ENCODE data around the gene GALNT9. TPM values are rescaled to one million over a fixed set of nuclear protein-coding genes. Genes with fewer than 3 reads are reported as not detected.
"Not testable (repeated sequence)": the region's sequence is repeated elsewhere in the genome, so short reads cannot be mapped to it uniquely, and the experiment has no call there.

Gene GALNT9
- total and polyA plus RNA-seq, 8 donors = 0.15 to 3.1 (median 0.19) TPM; not detected in 5

GRCh38 chr12:132152411-132152821 is 177.0 kb downstream of the GALNT9 start:
- 75 to 88% (median 87%) methylated on average over 6 to 9 of the region's 9 CpGs for WGBS, 5 donors
- Histone ChIP-seq H3K36me3 (peaks cover 13 to 57% (median 44%) of the 10 kb centered on the region in 4 donors), H3K4me1 (peaks cover 0 to 11% (median 10%) of the 10 kb centered on the region in 4 donors), H3K27me3 (no peaks in the 10 kb centered on the region), H3K27ac (no peak overlapping the region), H3K9me3 (no peaks in the 10 kb centered on the region), H3K4me3 (no peak overlapping the region)
- no peak for TF ChIP-seq EP300 (IDR thresholded peaks at IDR 0.05)
- TF ChIP-seq POLR2AphosphoS5 (IDR thresholded peaks at IDR 0.05) = no peak
- no peak for TF ChIP-seq POLR2A (IDR thresholded peaks at IDR 0.05)
- no peak for TF ChIP-seq CTCF (IDR thresholded peaks at IDR 0.05)
- intact Hi-C loops (cut with DNase I; ENCODE audit: low total_unique reads) = loop anchor here (5.0 kb wide), 1 partner anchor 65 kb away; no protein-coding TSS in a partner anchor
- no peak for DNase-seq

- intact Hi-C loops (cut with DNase I; ENCODE audit: low total_unique reads) = loop anchor here (5.0 kb wide), 1 partner anchor 65 kb away; no protein-coding TSS in a partner anchor
- DNase-seq = no peak
- Histone ChIP-seq H3K27me3 (no peaks in the 10 kb centered on the region), H3K27ac (no peak overlapping the region), H3K36me3 (peaks cover 13 to 57% (median 44%) of the 10 kb centered on the region in 4 donors), H3K9me3 (no peaks in the 10 kb centered on the region), H3K4me1 (peaks cover 0 to 14% (median 10%) of the 10 kb centered on the region in 4 donors), H3K4me3 (no peak overlapping the region)
- TF ChIP-seq CTCF (IDR thresholded peaks at IDR 0.05) (no peak), POLR2A (IDR thresholded peaks at IDR 0.05) (no peak)
- 88 to 93% (median 91%) methylated on average over 5 to 32 of the region's 32 CpGs for WGBS, 5 donors
Observed at GRCh38 chr12:132151766-132152410, 177.5 kb downstream of the GALNT9 start.

DNA sequence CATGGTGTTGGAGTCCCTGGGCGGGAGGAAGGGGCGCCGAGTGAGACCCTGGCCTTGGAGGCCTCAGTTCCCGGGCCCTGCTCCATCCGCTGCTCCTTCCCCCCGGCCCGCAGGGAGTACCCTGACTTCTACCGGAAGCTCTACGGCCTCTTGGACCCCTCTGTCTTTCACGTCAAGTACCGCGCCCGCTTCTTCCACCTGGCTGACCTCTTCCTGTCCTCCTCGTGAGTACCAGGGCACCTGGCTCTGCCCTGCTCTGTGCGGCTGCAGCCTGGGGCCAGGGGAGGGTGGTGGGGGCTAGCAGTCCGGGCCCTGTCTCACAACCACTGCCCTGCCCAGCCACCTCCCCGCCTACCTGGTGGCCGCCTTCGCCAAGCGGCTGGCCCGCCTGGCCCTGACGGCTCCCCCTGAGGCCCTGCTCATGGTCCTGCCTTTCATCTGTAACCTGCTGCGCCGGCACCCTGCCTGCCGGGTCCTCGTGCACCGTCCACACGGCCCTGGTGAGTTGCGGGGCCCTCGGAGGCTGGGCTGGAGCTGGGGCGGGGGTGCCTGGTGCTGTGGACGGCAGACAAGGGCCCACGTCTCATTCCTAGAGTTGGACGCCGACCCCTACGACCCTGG is 178.1 kb downstream of the GALNT9 start:
- Histone ChIP-seq H3K4me1 (peaks cover 0 to 20% (median 13%) of the 10 kb centered on the region in 4 donors), H3K27ac (no peak overlapping the region), H3K4me3 (no peak overlapping the region), H3K36me3 (peaks cover 13 to 58% (median 46%) of the 10 kb centered on the region in 4 donors), H3K27me3 (no peaks in the 10 kb centered on the region), H3K9me3 (no peaks in the 10 kb centered on the region)
- TF ChIP-seq POLR2A (IDR thresholded peaks at IDR 0.05) (no peak), CTCF (IDR thresholded peaks at IDR 0.05) (no peak), EP300 (IDR thresholded peaks at IDR 0.05) (no peak), POLR2AphosphoS5 (IDR thresholded peaks at IDR 0.05) (no peak)
- no peak for DNase-seq
- 92 to 95% (median 93%) methylated on average over 29 to 36 of the region's 36 CpGs for WGBS, 5 donors
- intact Hi-C loops (cut with DNase I; ENCODE audit: low total_unique reads) = loop anchor here (5.0 kb wide), 1 partner anchor 66 kb away; no protein-coding TSS in a partner anchor

DNA sequence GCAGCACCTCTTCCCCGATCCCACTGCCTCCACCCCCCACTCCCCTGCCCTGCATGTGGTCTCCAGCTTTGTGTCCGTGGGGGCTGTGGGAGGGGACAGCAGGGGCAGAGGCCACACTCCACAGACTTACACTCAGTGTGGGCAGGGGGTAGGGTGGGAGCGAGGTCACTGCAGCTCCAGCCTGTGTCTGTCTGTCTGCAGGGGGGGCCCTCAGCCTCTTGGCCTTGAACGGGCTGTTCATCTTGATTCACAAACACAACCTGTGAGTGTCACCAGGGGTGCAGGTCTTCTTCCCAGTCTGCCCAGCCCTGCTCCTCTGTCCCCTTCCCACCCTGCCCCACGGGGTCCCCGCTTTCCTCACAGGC is 178.6 kb downstream of the GALNT9 start:
- TF ChIP-seq POLR2A (IDR thresholded peaks at IDR 0.05) (no peak), CTCF (IDR thresholded peaks at IDR 0.05) (no peak), EP300 (IDR thresholded peaks at IDR 0.05) (no peak), POLR2AphosphoS5 (IDR thresholded peaks at IDR 0.05) (no peak)
- no peaks in the 10 kb centered on the region for H3K9me3 ChIP-seq
- 86 to 95% (median 89%) methylated on average over 3 to 6 of the region's 6 CpGs for WGBS, 5 donors
- DNase-seq = no peak
- intact Hi-C loops (cut with DNase I; ENCODE audit: low total_unique reads) = loop anchor here (5.0 kb wide), 1 partner anchor 67 kb away; no protein-coding TSS in a partner anchor
- H3K27ac ChIP-seq = no peak overlapping the region
- H3K27me3 ChIP-seq = no peaks in the 10 kb centered on the region
- H3K4me3 ChIP-seq = no peak overlapping the region
- H3K36me3 ChIP-seq = peaks cover 13 to 58% (median 51%) of the 10 kb centered on the region in 4 donors
- peaks cover 0 to 25% (median 16%) of the 10 kb centered on the region in 4 donors for H3K4me1 ChIP-seq

DNA sequence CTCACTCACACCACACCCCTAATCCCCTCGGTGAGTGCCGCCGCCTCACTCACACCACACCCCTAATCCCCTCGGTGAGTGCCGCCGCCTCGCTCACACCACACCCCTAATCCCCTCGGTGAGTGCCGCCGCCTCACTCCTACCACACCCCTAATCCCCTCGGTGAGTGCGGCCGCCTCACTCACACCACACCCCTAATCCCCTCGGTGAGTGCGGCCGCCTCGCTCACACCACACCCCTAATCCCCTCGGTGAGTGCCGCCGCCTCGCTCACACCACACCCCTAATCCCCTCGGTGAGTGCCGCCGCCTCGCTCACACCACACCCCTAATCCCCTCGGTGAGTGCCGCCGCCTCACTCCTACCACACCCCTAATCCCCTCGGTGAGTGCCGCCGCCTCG is 179.9 kb downstream of the GALNT9 start:
- H3K4me1 ChIP-seq = peaks cover 10 to 38% (median 27%) of the 10 kb centered on the region in 4 donors
- intact Hi-C loops (cut with DNase I; ENCODE audit: low total_unique reads); H3K4me3 ChIP-seq; DNase-seq; H3K27ac ChIP-seq; H3K27me3 ChIP-seq; H3K9me3 ChIP-seq: not testable (repeated sequence)
- H3K36me3 ChIP-seq = peaks cover 13 to 60% (median 53%) of the 10 kb centered on the region in 4 donors
- 87 to 94% (median 93%) methylated on average over 11 to 23 of the region's 32 CpGs; no CpG with 5 or more reads in 2 of the 5 donors for WGBS, 5 donors
